ENCODE data around the gene GNAO1. TPM values are rescaled to one million over a fixed set of nuclear protein-coding genes. Genes with fewer than 3 reads are reported as not detected.

The GNAO1 gene
- polyA plus RNA-seq, 3 donors, result not detected

- Histone ChIP-seq H2AFZ (ENCODE audit: insufficient read depth, low read depth, low read length, poor library complexity, severe bottlenecking) (no peak overlapping the region), H3K4me2 (replicated peaks; ENCODE audit: extremely low read depth, low read length, poor library complexity, severe bottlenecking) (no peak overlapping the region), H3K27ac (ENCODE audit: low read depth in 1 of 2, low read length in 2 of 2) (no peak overlapping the region), H3K36me3 (replicated peaks in 1 of 2; ENCODE audit: control insufficient read depth in 1 of 2, insufficient read depth in 2 of 2, low read length in 2 of 2) (no peaks in the 10 kb centered on the region), H3K4me3 (replicated peaks in 1 of 3; ENCODE audit: low read depth in 2 of 3, low read length in 3 of 3) (no peak overlapping the region), H3K79me2 (ENCODE audit: insufficient read depth, low read length) (no peaks in the 10 kb centered on the region), H3K9ac (ENCODE audit: insufficient read depth, low read length, poor library complexity, severe bottlenecking) (no peak overlapping the region), H3K27me3 (ENCODE audit: control insufficient read depth in 2 of 2, insufficient read depth in 2 of 2, low read length in 2 of 2) (no peaks in the 10 kb centered on the region), H3K9me3 (replicated peaks in 1 of 2; ENCODE audit: control insufficient read depth in 1 of 2, insufficient read depth in 1 of 2, low read length in 2 of 2) (no peaks in the 10 kb centered on the region), H3K4me1 (ENCODE audit: control insufficient read depth in 1 of 2, insufficient read depth in 2 of 2, low read length in 2 of 2) (no peaks in the 10 kb centered on the region), H4K20me1 (ENCODE audit: insufficient read depth, low read length) (no peaks in the 10 kb centered on the region)
- no peak for TF ChIP-seq CTCF (IDR thresholded peaks at IDR 0.05)
- H3K27me3 Mint-ChIP-seq (ENCODE audit: low read depth in 3 of 3), result peaks cover 4 to 6% (median 5%) of the 10 kb centered on the region in 3 donors
- H3K9me3 Mint-ChIP-seq, result no peaks in the 10 kb centered on the region
- no peak overlapping the region for H3K4me3 Mint-ChIP-seq
- WGBS (ENCODE audit: insufficient coverage), result no CpG with 5 or more reads among the region's 1 CpG
- no peaks in the 10 kb centered on the region for H3K36me3 Mint-ChIP-seq
- intact Hi-C loops (cut with micrococcal nuclease), result no loop called here
- no peak overlapping the region for H3K27ac Mint-ChIP-seq
- no peak for DNase-seq
- no peaks in the 10 kb centered on the region for H3K4me1 Mint-ChIP-seq
Measured at GRCh38 chr16:56255904-56256303, 64.6 kb downstream of the GNAO1 start.

GRCh38 chr16:56257239-56257638 lies 66.0 kb downstream of the GNAO1 start:
- WGBS (ENCODE audit: insufficient coverage), result 91% methylated on average over 4 of the region's 6 CpGs

More at GRCh38 chr16:56257239-56257638, 66.0 kb downstream of the GNAO1 start:
- Histone ChIP-seq H3K36me3 (replicated peaks in 1 of 2; ENCODE audit: control insufficient read depth in 1 of 2, insufficient read depth in 2 of 2, low read length in 2 of 2) (no peaks in the 10 kb centered on the region), H3K9me3 (replicated peaks in 1 of 2; ENCODE audit: control insufficient read depth in 1 of 2, insufficient read depth in 1 of 2, low read length in 2 of 2) (no peaks in the 10 kb centered on the region), H3K79me2 (ENCODE audit: insufficient read depth, low read length) (no peaks in the 10 kb centered on the region), H3K4me1 (ENCODE audit: control insufficient read depth in 1 of 2, insufficient read depth in 2 of 2, low read length in 2 of 2) (no peaks in the 10 kb centered on the region), H3K27me3 (ENCODE audit: control insufficient read depth in 2 of 2, insufficient read depth in 2 of 2, low read length in 2 of 2) (no peaks in the 10 kb centered on the region), H2AFZ (ENCODE audit: insufficient read depth, low read depth, low read length, poor library complexity, severe bottlenecking) (no peak overlapping the region), H3K9ac (ENCODE audit: insufficient read depth, low read length, poor library complexity, severe bottlenecking) (no peak overlapping the region), H3K4me2 (replicated peaks; ENCODE audit: extremely low read depth, low read length, poor library complexity, severe bottlenecking) (no peak overlapping the region), H4K20me1 (ENCODE audit: insufficient read depth, low read length) (no peaks in the 10 kb centered on the region), H3K4me3 (replicated peaks in 1 of 3; ENCODE audit: low read depth in 2 of 3, low read length in 3 of 3) (no peak overlapping the region), H3K27ac (ENCODE audit: low read depth in 1 of 2, low read length in 2 of 2) (no peak overlapping the region)
- H3K4me3 Mint-ChIP-seq, result no peak overlapping the region
- peaks cover 1% of the 10 kb centered on the region for H3K4me1 Mint-ChIP-seq
- no peaks in the 10 kb centered on the region for H3K36me3 Mint-ChIP-seq
- TF ChIP-seq CTCF (IDR thresholded peaks at IDR 0.05), result no peak
- H3K27me3 Mint-ChIP-seq (ENCODE audit: low read depth in 3 of 3), result peaks cover 4 to 11% (median 6%) of the 10 kb centered on the region in 3 donors
- H3K27ac Mint-ChIP-seq, result no peak overlapping the region
- DNase-seq, result no peak
- H3K9me3 Mint-ChIP-seq, result no peaks in the 10 kb centered on the region
- intact Hi-C loops (cut with micrococcal nuclease), result no loop called here

Measured in CD14-positive monocyte (primary cell).